IMR-90 (cell line): Measurements from ENCODE around the gene ENPP6. TPM values are rescaled to one million over a fixed set of nuclear protein-coding genes. Genes with fewer than 3 reads are reported as not detected.

Experiments used
- ATAC-seq: fragments of 200-7000 bp; cut with Tn5 transposase; 2 replicates; pipeline ENCODE4 v1.9.1; 2020; ENCODE audit warnings: low read depth, mild to moderate bottlenecking, moderate library complexity
- BruUV-seq: library from RNA; stranded (reverse); fragments of 400-500 nt; replicated peaks from 2 replicates; lab custom pipeline; 2021; lab: Mats Ljungman, UMichigan
- CTCF ChIA-PET: fragments of 300-600 bp; formaldehyde crosslinking; extraction: SDS; loops from one replicate; lab custom pipeline; 2021; ENCODE audit warnings: antibody characterized with exemption; lab: Yijun Ruan, JAX
- POLR2A ChIA-PET: fragments of 300-600 bp; sonication (Branson Sonifier 250); formaldehyde crosslinking; loops from one replicate; lab custom pipeline; 2022; ENCODE audit warnings: antibody characterized with exemption; ENCODE audit not compliant: unreplicated experiment; lab: Charles Lee
- DNase-seq: peaks from one replicate; pipeline ENCODE4 v3.0.0; 2013
- H2AFZ ChIP-seq: replicated peaks from 2 replicates; pipeline ENCODE3; 2013; ENCODE audit warnings: low read length, mild to moderate bottlenecking; ENCODE audit not compliant: poor library complexity
- H2AK5ac ChIP-seq: 2 replicates; pipeline ENCODE4 v1.6.1; 2013; ENCODE audit warnings: low read depth, low read length, inconsistent platforms
- H2AK9ac ChIP-seq: replicated peaks from 2 replicates; pipeline ENCODE3; 2013; ENCODE audit warnings: mild to moderate bottlenecking, low read depth, low read length, moderate library complexity; ENCODE audit not compliant: poor library complexity
- H2BK120ac ChIP-seq: 2 replicates; pipeline ENCODE4 v1.6.1; 2013; ENCODE audit warnings: low read depth, low read length, inconsistent platforms
- H2BK15ac ChIP-seq: 3 replicates; pipeline ENCODE4 v1.6.1; 2013; ENCODE audit warnings: low read depth, low read length, inconsistent platforms
- H2BK20ac ChIP-seq: 2 replicates; pipeline ENCODE4 v1.6.1; 2013; ENCODE audit warnings: low read depth, mild to moderate bottlenecking, inconsistent platforms, low read length, moderate library complexity
- H2BK5ac ChIP-seq: 2 replicates; pipeline ENCODE4 v1.6.1; 2013; ENCODE audit warnings: mild to moderate bottlenecking, low read depth, low read length, inconsistent platforms; ENCODE audit not compliant: poor library complexity, severe bottlenecking
- H3K14ac ChIP-seq: replicated peaks from 2 replicates; pipeline ENCODE4 v1.6.1; 2013; ENCODE audit warnings: low read depth, low read length, inconsistent platforms
- H3K18ac ChIP-seq: 2 replicates; pipeline ENCODE4 v1.6.1; 2013; ENCODE audit warnings: low read depth, low read length, control low read depth
- H3K23ac ChIP-seq: 2 replicates; pipeline ENCODE4 v1.6.1; 2013; ENCODE audit warnings: low read depth, low read length, inconsistent platforms
- H3K27ac ChIP-seq: 2 replicates; pipeline ENCODE4 v1.5.1; 2013; ENCODE audit warnings: mild to moderate bottlenecking, control low read depth, low read length; ENCODE audit not compliant: insufficient read depth
- H3K27me3 ChIP-seq: 2 replicates; pipeline ENCODE4 v1.6.1; 2013; ENCODE audit warnings: low read length; ENCODE audit not compliant: control insufficient read depth, insufficient read depth
- H3K36me3 ChIP-seq: 2 replicates; pipeline ENCODE4 v1.6.1; 2013; ENCODE audit warnings: low read length, mixed read lengths; ENCODE audit not compliant: control insufficient read depth, insufficient read depth
- H3K4ac ChIP-seq: 2 replicates; pipeline ENCODE4 v1.6.1; 2013; ENCODE audit warnings: low read depth, low read length, inconsistent platforms
- H3K4me1 ChIP-seq: 2 replicates; pipeline ENCODE4 v1.6.1; 2013; ENCODE audit warnings: low read length, mixed read lengths; ENCODE audit not compliant: control insufficient read depth, insufficient read depth
- H3K4me2 ChIP-seq: 2 replicates; pipeline ENCODE4 v1.6.1; 2013; ENCODE audit warnings: low read depth, mild to moderate bottlenecking, control low read depth, low read length, moderate library complexity
- H3K4me3 ChIP-seq: 2 replicates; pipeline ENCODE4 v1.5.1; 2013; ENCODE audit warnings: low read depth, mild to moderate bottlenecking, control low read depth, low read length, moderate library complexity; ENCODE audit not compliant: insufficient read depth
- H3K56ac ChIP-seq: 2 replicates; pipeline ENCODE4 v1.6.1; 2013; ENCODE audit warnings: low read length, inconsistent platforms; ENCODE audit not compliant: insufficient read depth; ENCODE audit errors: extremely low read depth
- H3K79me1 ChIP-seq, 2 experiments: 2 replicates each; pipeline ENCODE4 v1.6.1; 2013; ENCODE audit warnings: low read length in 2 of 2, inconsistent platforms in 1 of 2, low read depth in 1 of 2
- H3K9ac ChIP-seq: 2 replicates; pipeline ENCODE4 v1.6.1; 2013; ENCODE audit warnings: low read depth, low read length, control low read depth
- H3K9me1 ChIP-seq: 2 replicates; pipeline ENCODE4 v1.6.1; 2013; ENCODE audit warnings: low read length, inconsistent platforms; ENCODE audit not compliant: insufficient read depth
- H3K9me3 ChIP-seq: 2 replicates; pipeline ENCODE4 v1.6.1; 2013; ENCODE audit warnings: low read length; ENCODE audit not compliant: control insufficient read depth, insufficient read depth
- H4K20me1 ChIP-seq: 2 replicates; pipeline ENCODE4 v1.6.1; 2013; ENCODE audit warnings: low read length, inconsistent platforms; ENCODE audit not compliant: insufficient read depth
- H4K5ac ChIP-seq: 2 replicates; pipeline ENCODE4 v1.6.1; 2013; ENCODE audit warnings: mild to moderate bottlenecking, low read depth, low read length, control low read depth
- H4K8ac ChIP-seq, 2 experiments: 2 replicates each; pipeline ENCODE4 v1.6.1; 2013; ENCODE audit warnings: low read depth in 2 of 2, low read length in 2 of 2, control low read depth in 1 of 2, inconsistent platforms in 1 of 2
- H4K91ac ChIP-seq: 2 replicates; pipeline ENCODE4 v1.6.1; 2013; ENCODE audit warnings: low read depth, low read length, inconsistent platforms; ENCODE audit not compliant: insufficient read depth
- CHD1 ChIP-seq: IDR thresholded peaks from 2 replicates; pipeline ENCODE4 v1.6.1; 2012; ENCODE audit warnings: low read depth, low read length, improper control_type of control experiment
- FOS ChIP-seq: fragments of 150-350 bp; IDR thresholded peaks from 2 replicates; pipeline ENCODE4 v1.6.1; 2016; ENCODE audit warnings: low read depth, low read length
- MAFK ChIP-seq: IDR thresholded peaks from 2 replicates; pipeline ENCODE4 v1.6.1; 2012; ENCODE audit warnings: low read depth, low read length, improper control_type of control experiment
- POLR2A ChIP-seq: IDR thresholded peaks from 2 replicates; pipeline ENCODE4 v1.6.1; 2012; ENCODE audit warnings: mild to moderate bottlenecking, low read depth, low read length
- WGBS, 2 experiments: methylation state at CpG; one replicate each; pipeline versions ENCODE4 v1.1.5 to v1.1.7; 2013; ENCODE audit warnings: missing lambda C conversion rate in 2 of 2; ENCODE audit not compliant: insufficient read length in 1 of 2; ENCODE audit errors: extremely low coverage in 2 of 2; 5-methylcytosine and 5-hydroxymethylcytosine counted together
- dilution Hi-C: fragments of 300-500 bp; cut with HindIII; formaldehyde crosslinking; loops from one replicate; pipeline ENCODE4 v1.14.3; 2018; ENCODE audit warnings: low sequenced_read_pairs; ENCODE audit not compliant: unreplicated experiment
- in situ Hi-C: fragments of 300-500 bp; cut with MboI; formaldehyde crosslinking; loops from 3 replicates; pipeline ENCODE4 v1.14.3; 2019; ENCODE audit warnings: low sequenced_read_pairs, inconsistent platforms, mixed read lengths
- intact Hi-C: fragments of 100-400 bp; cut with micrococcal nuclease; formaldehyde crosslinking; loops from 2 replicates; pipeline ENCODE4 v1.10.0; 2022
- polyA plus RNA-seq, 3 experiments: library from polyadenylated mRNA; depleted of rRNA; stranded (reverse); fragments of >200 nt; gene quantifications; 2 replicates each; pipeline ENCODE4 v1.2.3, GENCODE V29; 2012; ENCODE audit warnings: low replicate concordance in 1 of 3
- total RNA-seq: library from RNA; depleted of rRNA; stranded (reverse); fragments of >200 nt; gene quantifications from 2 replicates; pipeline ENCODE4 v1.2.3, GENCODE V29; 2012
- TF ChIP-seq, protein P1 (sequence below): conservative IDR thresholded peaks from 2 replicates; pipeline ENCODE4 v1.5.1; 2012; ENCODE audit warnings: mild to moderate bottlenecking, low read depth, low read length, improper control_type of control experiment
- TF ChIP-seq, protein P2 (sequence below): fragments of 150-350 bp; IDR thresholded peaks from 2 replicates; pipeline ENCODE4 v1.6.1; 2016; ENCODE audit warnings: low read depth, mild to moderate bottlenecking, low read length, moderate library complexity, borderline replicate concordance

The ENPP6 gene
- total and polyA plus RNA-seq, 2 of the 4 experiments (the other 2 are of a cell fraction): not detected

DNA sequence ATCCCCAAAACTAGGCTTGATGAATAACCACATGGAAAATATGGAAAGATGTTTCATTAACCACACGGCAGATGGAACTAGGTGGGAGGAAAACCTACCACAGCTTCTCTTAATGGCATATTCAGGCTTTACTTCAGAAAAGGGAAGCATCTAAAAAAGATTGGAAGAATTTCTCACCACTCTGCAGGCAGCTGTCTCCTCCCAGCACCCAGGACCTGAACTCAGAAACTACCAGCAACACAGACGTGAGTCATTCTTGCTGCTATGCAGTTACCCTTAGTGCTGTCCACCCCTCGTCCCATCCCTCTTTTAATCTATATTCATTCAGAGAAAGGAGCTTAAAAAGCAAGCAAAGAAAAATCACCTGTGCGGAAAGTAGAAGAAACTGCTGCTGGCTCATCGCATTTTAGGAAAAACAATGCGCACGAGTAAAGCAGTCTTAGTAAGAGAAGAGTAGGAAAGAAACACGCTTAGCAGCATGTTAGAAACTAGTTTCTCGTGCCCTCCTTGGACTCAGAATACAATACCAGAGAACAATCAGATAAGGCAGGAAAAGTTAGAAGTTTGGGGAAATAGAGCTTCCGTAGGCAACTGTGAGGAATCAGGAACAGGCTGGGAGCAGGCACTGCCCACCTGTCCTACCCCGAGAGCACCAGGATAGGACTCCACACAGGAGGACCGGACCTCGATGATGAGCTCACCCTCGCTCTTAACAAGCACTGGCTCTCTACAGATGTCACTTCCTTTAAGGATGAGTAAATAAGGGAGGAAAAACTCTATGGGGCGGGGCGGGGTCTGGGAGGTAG, 48.1 kb upstream of the ENPP6 start:
- in situ Hi-C loops: no loop called here
- ATAC-seq: peak; percentile 47; the same call in 1 of the 2 replicates
- H3K4ac ChIP-seq: no peak overlapping the region; the same call in 1 of the 2 replicates

More for the DNA sequence above, 48.1 kb upstream of the ENPP6 start:
- Histone ChIP-seq H4K91ac (peak overlapping the region; percentile 31), H3K4me1 (peaks cover 14% of the 10 kb centered on the region), H2BK15ac (peak overlapping the region; percentile 56; the same call in 2 of the 3 replicates), H3K23ac (no peak overlapping the region), H2BK5ac (no peak overlapping the region), H2AK5ac (0 out of 2 replicates have a peak overlapping the region, but pooled peaks have one; percentile 61), H3K79me1 (no peaks in the 10 kb centered on the region), H4K8ac (0 out of 4 replicates have a peak overlapping the region, but pooled peaks of 1 of the 2 experiments have one; percentile 72), H3K18ac (no peak overlapping the region), H4K5ac (0 out of 2 replicates have a peak overlapping the region, but pooled peaks have one; percentile 16), H3K9ac (no peak overlapping the region), H3K14ac (no peak overlapping the region), H3K9me3 (no peaks in the 10 kb centered on the region), H2AFZ (no peak overlapping the region), H2BK20ac (peak overlapping the region; percentile 1; the same call in 1 of the 2 replicates), H3K27me3 (no peaks in the 10 kb centered on the region), H3K4me3 (no peak overlapping the region), H3K4me2 (peak overlapping the region; percentile 19; the same call in 1 of the 2 replicates), H3K27ac (no peak overlapping the region), H3K9me1 (peaks cover 6% of the 10 kb centered on the region; the same call in 1 of the 2 replicates), H3K36me3 (no peaks in the 10 kb centered on the region), H3K56ac (no peak overlapping the region), H2AK9ac (no peak overlapping the region), H4K20me1 (no peaks in the 10 kb centered on the region), H2BK120ac (peak overlapping the region; percentile 42; the same call in 1 of the 2 replicates)
- peak; percentile 61 for DNase-seq
- intact Hi-C loops: loop anchor here (5.0 kb wide), 2 partner anchors 137 to 467 kb away; partner anchors contain the start of gene CENPU
- dilution Hi-C loops: no loop called here
- TF ChIP-seq POLR2A (no peak), MAFK (no peak), CHD1 (no peak), FOS (0 out of 2 replicates have a peak, but pooled peaks have one; percentile 12)
- TF ChIP-seq, protein P1, sequence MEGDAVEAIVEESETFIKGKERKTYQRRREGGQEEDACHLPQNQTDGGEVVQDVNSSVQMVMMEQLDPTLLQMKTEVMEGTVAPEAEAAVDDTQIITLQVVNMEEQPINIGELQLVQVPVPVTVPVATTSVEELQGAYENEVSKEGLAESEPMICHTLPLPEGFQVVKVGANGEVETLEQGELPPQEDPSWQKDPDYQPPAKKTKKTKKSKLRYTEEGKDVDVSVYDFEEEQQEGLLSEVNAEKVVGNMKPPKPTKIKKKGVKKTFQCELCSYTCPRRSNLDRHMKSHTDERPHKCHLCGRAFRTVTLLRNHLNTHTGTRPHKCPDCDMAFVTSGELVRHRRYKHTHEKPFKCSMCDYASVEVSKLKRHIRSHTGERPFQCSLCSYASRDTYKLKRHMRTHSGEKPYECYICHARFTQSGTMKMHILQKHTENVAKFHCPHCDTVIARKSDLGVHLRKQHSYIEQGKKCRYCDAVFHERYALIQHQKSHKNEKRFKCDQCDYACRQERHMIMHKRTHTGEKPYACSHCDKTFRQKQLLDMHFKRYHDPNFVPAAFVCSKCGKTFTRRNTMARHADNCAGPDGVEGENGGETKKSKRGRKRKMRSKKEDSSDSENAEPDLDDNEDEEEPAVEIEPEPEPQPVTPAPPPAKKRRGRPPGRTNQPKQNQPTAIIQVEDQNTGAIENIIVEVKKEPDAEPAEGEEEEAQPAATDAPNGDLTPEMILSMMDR: no peak
- TF ChIP-seq, protein P2, sequence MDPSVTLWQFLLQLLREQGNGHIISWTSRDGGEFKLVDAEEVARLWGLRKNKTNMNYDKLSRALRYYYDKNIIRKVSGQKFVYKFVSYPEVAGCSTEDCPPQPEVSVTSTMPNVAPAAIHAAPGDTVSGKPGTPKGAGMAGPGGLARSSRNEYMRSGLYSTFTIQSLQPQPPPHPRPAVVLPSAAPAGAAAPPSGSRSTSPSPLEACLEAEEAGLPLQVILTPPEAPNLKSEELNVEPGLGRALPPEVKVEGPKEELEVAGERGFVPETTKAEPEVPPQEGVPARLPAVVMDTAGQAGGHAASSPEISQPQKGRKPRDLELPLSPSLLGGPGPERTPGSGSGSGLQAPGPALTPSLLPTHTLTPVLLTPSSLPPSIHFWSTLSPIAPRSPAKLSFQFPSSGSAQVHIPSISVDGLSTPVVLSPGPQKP: no peak
- no CpG with 5 or more reads among the region's 16 CpGs for WGBS, 2 experiments
- ChIA-PET POLR2A (interaction anchor here (0.6 kb wide), 1 partner anchor 119 kb away, joined by 3 read pairs; no protein-coding TSS in a partner anchor), CTCF (interaction anchor here (2.2 kb wide), 1 partner anchor 271 kb away, joined by 11 read pairs; no protein-coding TSS in a partner anchor)
- BruUV-seq: no TSS peak
